ENCODE data around the gene RNF26. TPM values are rescaled to one million over a fixed set of nuclear protein-coding genes. Genes with fewer than 3 reads are reported as not detected.
A peak's percentile ranks its signal among the peaks of the same experiment; 100 is the strongest.

The RNF26 gene
- total and polyA plus RNA-seq, 2 of the 13 experiments (the other 11 are each of a cell fraction or from before 2014, with no cell fraction given) = 11.9 to 26.3 TPM

DNA sequence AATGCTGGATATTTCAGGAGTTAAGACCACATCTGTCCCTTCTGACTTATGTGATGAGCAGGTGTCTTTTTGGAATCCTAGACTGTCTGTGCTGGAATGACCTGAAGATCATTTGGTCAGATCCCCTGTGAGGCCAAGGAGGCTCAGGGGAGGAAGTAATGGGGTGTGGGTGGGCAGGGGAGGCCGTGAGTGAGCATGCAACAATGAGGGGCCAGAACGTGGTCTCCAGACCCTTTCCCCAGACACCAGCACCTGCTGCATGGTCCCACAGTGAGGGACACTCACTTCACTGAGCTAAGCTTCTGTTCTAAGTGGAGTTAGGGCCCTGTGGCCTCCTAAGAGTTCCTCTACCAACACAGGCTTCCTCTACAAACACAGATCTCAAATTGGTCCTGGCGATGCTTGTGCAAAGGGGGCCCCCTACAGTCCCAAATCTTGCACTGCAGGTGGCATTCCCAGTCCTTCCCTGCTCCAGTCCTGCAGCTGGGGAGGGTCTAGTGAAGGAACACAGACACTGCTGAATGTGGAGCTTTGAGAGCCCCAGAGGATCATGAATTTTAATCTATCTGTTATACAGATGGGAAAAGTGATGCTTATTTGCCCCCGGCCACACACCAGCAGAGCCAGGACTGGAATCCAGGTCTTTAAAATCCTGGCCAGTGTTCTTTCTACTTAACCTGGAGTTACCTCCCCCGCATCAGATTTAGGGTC, 39.7 kb downstream of the RNF26 start (continued):
- TF ChIP-seq, protein P1, sequence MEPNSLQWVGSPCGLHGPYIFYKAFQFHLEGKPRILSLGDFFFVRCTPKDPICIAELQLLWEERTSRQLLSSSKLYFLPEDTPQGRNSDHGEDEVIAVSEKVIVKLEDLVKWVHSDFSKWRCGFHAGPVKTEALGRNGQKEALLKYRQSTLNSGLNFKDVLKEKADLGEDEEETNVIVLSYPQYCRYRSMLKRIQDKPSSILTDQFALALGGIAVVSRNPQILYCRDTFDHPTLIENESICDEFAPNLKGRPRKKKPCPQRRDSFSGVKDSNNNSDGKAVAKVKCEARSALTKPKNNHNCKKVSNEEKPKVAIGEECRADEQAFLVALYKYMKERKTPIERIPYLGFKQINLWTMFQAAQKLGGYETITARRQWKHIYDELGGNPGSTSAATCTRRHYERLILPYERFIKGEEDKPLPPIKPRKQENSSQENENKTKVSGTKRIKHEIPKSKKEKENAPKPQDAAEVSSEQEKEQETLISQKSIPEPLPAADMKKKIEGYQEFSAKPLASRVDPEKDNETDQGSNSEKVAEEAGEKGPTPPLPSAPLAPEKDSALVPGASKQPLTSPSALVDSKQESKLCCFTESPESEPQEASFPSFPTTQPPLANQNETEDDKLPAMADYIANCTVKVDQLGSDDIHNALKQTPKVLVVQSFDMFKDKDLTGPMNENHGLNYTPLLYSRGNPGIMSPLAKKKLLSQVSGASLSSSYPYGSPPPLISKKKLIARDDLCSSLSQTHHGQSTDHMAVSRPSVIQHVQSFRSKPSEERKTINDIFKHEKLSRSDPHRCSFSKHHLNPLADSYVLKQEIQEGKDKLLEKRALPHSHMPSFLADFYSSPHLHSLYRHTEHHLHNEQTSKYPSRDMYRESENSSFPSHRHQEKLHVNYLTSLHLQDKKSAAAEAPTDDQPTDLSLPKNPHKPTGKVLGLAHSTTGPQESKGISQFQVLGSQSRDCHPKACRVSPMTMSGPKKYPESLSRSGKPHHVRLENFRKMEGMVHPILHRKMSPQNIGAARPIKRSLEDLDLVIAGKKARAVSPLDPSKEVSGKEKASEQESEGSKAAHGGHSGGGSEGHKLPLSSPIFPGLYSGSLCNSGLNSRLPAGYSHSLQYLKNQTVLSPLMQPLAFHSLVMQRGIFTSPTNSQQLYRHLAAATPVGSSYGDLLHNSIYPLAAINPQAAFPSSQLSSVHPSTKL (CRISPR knock-in tag; IDR thresholded peaks at IDR 0.05) = 0 out of 2 replicates have a peak, but pooled peaks have one; percentile 29
- 0 out of 2 replicates have a peak, but pooled peaks have one; percentile 69 for TF ChIP-seq KDM3A (CRISPR knock-in tag; IDR thresholded peaks at IDR 0.05; ENCODE audit: low read depth)
- no peak for TF ChIP-seq NR2C2 (CRISPR knock-in tag; IDR thresholded peaks at IDR 0.05; ENCODE audit: borderline replicate concordance)
- TF ChIP-seq SMYD3 (CRISPR knock-in tag; IDR thresholded peaks at IDR 0.05) = no peak
- TF ChIP-seq PITX1 (CRISPR knock-in tag; IDR thresholded peaks at IDR 0.05) = 0 out of 2 replicates have a peak, but pooled peaks have one; percentile 20
- peak; percentile 67; the same call in 1 of the 2 replicates for TF ChIP-seq SMAD3 (CRISPR knock-in tag; IDR thresholded peaks at IDR 0.05)
- peak; percentile 90 for TF ChIP-seq RAD21 (CRISPR knock-in tag; IDR thresholded peaks at IDR 0.05)
- TF ChIP-seq ZNF563 (CRISPR knock-in tag; IDR thresholded peaks at IDR 0.05) = no peak
- TF ChIP-seq ZNF572 (CRISPR knock-in tag; IDR thresholded peaks at IDR 0.05) = no peak
- no peak for TF ChIP-seq ZNF383 (CRISPR knock-in tag; IDR thresholded peaks at IDR 0.05; ENCODE audit: borderline replicate concordance)
- TF ChIP-seq, protein P2, sequence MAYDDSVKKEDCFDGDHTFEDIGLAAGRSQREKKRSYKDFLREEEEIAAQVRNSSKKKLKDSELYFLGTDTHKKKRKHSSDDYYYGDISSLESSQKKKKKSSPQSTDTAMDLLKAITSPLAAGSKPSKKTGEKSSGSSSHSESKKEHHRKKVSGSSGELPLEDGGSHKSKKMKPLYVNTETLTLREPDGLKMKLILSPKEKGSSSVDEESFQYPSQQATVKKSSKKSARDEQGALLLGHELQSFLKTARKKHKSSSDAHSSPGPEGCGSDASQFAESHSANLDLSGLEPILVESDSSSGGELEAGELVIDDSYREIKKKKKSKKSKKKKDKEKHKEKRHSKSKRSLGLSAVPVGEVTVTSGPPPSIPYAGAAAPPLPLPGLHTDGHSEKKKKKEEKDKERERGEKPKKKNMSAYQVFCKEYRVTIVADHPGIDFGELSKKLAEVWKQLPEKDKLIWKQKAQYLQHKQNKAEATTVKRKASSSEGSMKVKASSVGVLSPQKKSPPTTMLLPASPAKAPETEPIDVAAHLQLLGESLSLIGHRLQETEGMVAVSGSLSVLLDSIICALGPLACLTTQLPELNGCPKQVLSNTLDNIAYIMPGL (CRISPR knock-in tag; IDR thresholded peaks at IDR 0.05; ENCODE audit: borderline replicate concordance in 1 of 2, low read depth in 1 of 2) = peak in 1 of 2 experiments; percentile 74; a peak in 1 of 4 replicates
- TF ChIP-seq TGIF2 (CRISPR knock-in tag; IDR thresholded peaks at IDR 0.05) = no peak
- no peak for TF ChIP-seq KLF9 (CRISPR knock-in tag; IDR thresholded peaks at IDR 0.05; ENCODE audit: low read depth)
- TF ChIP-seq ZNF317 (CRISPR knock-in tag; IDR thresholded peaks at IDR 0.05) = peak; percentile 47; the same call in 1 of the 2 replicates
- no peak for TF ChIP-seq ZNF282 (IDR thresholded peaks at IDR 0.05; ENCODE audit: partially characterized antibody)
- no peak for TF ChIP-seq PRMT3 (CRISPR knock-in tag; IDR thresholded peaks at IDR 0.05; ENCODE audit: borderline replicate concordance, low read depth)
- TF ChIP-seq, protein P3, sequence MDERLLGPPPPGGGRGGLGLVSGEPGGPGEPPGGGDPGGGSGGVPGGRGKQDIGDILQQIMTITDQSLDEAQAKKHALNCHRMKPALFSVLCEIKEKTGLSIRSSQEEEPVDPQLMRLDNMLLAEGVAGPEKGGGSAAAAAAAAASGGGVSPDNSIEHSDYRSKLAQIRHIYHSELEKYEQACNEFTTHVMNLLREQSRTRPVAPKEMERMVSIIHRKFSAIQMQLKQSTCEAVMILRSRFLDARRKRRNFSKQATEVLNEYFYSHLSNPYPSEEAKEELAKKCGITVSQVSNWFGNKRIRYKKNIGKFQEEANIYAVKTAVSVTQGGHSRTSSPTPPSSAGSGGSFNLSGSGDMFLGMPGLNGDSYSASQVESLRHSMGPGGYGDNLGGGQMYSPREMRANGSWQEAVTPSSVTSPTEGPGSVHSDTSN (CRISPR knock-in tag; IDR thresholded peaks at IDR 0.05) = no peak
- TF ChIP-seq, protein P4, sequence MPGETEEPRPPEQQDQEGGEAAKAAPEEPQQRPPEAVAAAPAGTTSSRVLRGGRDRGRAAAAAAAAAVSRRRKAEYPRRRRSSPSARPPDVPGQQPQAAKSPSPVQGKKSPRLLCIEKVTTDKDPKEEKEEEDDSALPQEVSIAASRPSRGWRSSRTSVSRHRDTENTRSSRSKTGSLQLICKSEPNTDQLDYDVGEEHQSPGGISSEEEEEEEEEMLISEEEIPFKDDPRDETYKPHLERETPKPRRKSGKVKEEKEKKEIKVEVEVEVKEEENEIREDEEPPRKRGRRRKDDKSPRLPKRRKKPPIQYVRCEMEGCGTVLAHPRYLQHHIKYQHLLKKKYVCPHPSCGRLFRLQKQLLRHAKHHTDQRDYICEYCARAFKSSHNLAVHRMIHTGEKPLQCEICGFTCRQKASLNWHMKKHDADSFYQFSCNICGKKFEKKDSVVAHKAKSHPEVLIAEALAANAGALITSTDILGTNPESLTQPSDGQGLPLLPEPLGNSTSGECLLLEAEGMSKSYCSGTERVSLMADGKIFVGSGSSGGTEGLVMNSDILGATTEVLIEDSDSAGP (CRISPR knock-in tag; IDR thresholded peaks at IDR 0.05; ENCODE audit: borderline replicate concordance) = peak; percentile 31; the same call in 1 of the 2 replicates
- TF ChIP-seq TBX3 (IDR thresholded peaks at IDR 0.05; ENCODE audit: borderline replicate concordance) = no peak
- TF ChIP-seq ZNF333 (CRISPR knock-in tag; IDR thresholded peaks at IDR 0.05; ENCODE audit: borderline replicate concordance) = no peak
- TF ChIP-seq SMC3 (IDR thresholded peaks at IDR 0.05; ENCODE audit: low read length) = peak; percentile 87
